Panc1 (cell line): ENCODE measurements around the gene VPS33B. TPM values are rescaled to one million over a fixed set of nuclear protein-coding genes. Genes with fewer than 3 reads are reported as not detected.
A peak's percentile ranks its signal among the peaks of the same experiment; 100 is the strongest.

Experiments used
- ATAC-seq: fragments of 200-7000 bp; cut with Tn5 transposase; 2 replicates; pipeline ENCODE4 v1.9.1; 2020; ENCODE audit warnings: mild to moderate bottlenecking, moderate library complexity
- BruUV-seq: library from RNA; stranded (reverse); fragments of 400-500 nt; replicated peaks from 2 replicates; lab custom pipeline; 2021; lab: Mats Ljungman, UMichigan
- CTCF ChIA-PET: fragments of 300-600 bp; sonication (Branson Sonifier 250); formaldehyde crosslinking; loops from one replicate; lab custom pipeline; 2022; ENCODE audit warnings: antibody characterized with exemption; lab: Charles Lee
- POLR2A ChIA-PET: fragments of 300-600 bp; sonication (Branson Sonifier 250); formaldehyde crosslinking; loops from one replicate; lab custom pipeline; 2022; ENCODE audit warnings: antibody characterized with exemption; lab: Charles Lee
- DNase-seq: peaks from one replicate; pipeline ENCODE4 v3.0.0-alpha.2; 2010; ENCODE audit warnings: low read depth, low spot score
- H3K27ac ChIP-seq: 2 replicates; pipeline ENCODE4 v1.5.1; 2011; ENCODE audit warnings: mild to moderate bottlenecking, low read length, inconsistent platforms
- H3K27me3 ChIP-seq: fragments of 200-500 bp; sonication (Bioruptor generic); 2 replicates; pipeline ENCODE4 v1.6.0; 2014; ENCODE audit warnings: low read length, inconsistent platforms; ENCODE audit not compliant: control insufficient read depth, insufficient read depth
- H3K36me3 ChIP-seq: fragments of 200-500 bp; sonication (Bioruptor generic); 2 replicates; pipeline ENCODE4 v1.5.1; 2014; ENCODE audit warnings: inconsistent platforms, mild to moderate bottlenecking, low read length, moderate library complexity; ENCODE audit not compliant: control insufficient read depth, insufficient read depth
- H3K4me1 ChIP-seq: 2 replicates; pipeline ENCODE4 v1.5.1; 2011; ENCODE audit warnings: inconsistent platforms, mild to moderate bottlenecking, low read length, moderate library complexity; ENCODE audit not compliant: control insufficient read depth, insufficient read depth
- H3K4me3 ChIP-seq, 2 experiments: 2 replicates each; pipeline ENCODE4 v1.5.1; 2011 to 2012; ENCODE audit warnings: low read depth in 2 of 2, low read length in 2 of 2, mild to moderate bottlenecking in 2 of 2, inconsistent platforms in 1 of 2, moderate library complexity in 1 of 2
- H3K9me3 ChIP-seq: fragments of 200-500 bp; sonication (Bioruptor generic); 2 replicates; pipeline ENCODE4 v1.5.1; 2014; ENCODE audit warnings: low read depth, mild to moderate bottlenecking, inconsistent platforms, low read length, moderate library complexity; ENCODE audit not compliant: control insufficient read depth, insufficient read depth
- CTCF ChIP-seq: fragments of 450-650 bp; IDR thresholded peaks from 2 replicates; pipeline ENCODE4 v1.5.1; 2017; ENCODE audit warnings: mild to moderate bottlenecking
- POLR2AphosphoS5 ChIP-seq: IDR thresholded peaks from 2 replicates; pipeline ENCODE4 v1.6.1; 2012; ENCODE audit warnings: mild to moderate bottlenecking, low read depth, low read length, moderate library complexity
- REST ChIP-seq, 2 experiments: IDR thresholded peaks; 2 replicates each; pipeline ENCODE4 v1.6.1; 2011 to 2012; ENCODE audit warnings: low read depth in 2 of 2, control low read depth in 1 of 2, low read length in 1 of 2, mild to moderate bottlenecking in 1 of 2, moderate library complexity in 1 of 2; ENCODE audit not compliant: insufficient read depth in 1 of 2
- SIN3A ChIP-seq: IDR thresholded peaks from 2 replicates; pipeline ENCODE4 v1.6.1; 2012; ENCODE audit warnings: low read depth, mild to moderate bottlenecking, low read length, moderate library complexity, borderline replicate concordance; ENCODE audit not compliant: insufficient read depth
- TCF7L2 ChIP-seq: IDR thresholded peaks from 2 replicates; pipeline ENCODE4 v1.6.1; 2011; ENCODE audit warnings: mild to moderate bottlenecking, low read depth, low read length, inconsistent platforms
- in situ Hi-C: cut with HindIII; loops from 2 replicates; pipeline ENCODE4 v1.10.0; 2016; ENCODE audit warnings: low sequenced_read_pairs, low pct_unique_long_range_greater_than_20kb
- intact Hi-C: fragments of 100-400 bp; cut with micrococcal nuclease; formaldehyde crosslinking; loops from one replicate; pipeline ENCODE4 v1.10.0; 2022; ENCODE audit not compliant: unreplicated experiment
- total RNA-seq: library from RNA; stranded (reverse); gene quantifications from one replicate; pipeline ENCODE4 v1.2.1, GENCODE V29; 2021; ENCODE audit not compliant: unreplicated experiment

VPS33B gene
- total RNA-seq, 1 experiment from 2014 or later, result 16.3 TPM

GRCh38 chr15:91039996-91040395 is 17.6 kb upstream of the VPS33B start:
- no peaks in the 10 kb centered on the region; the same call in 1 of the 2 replicates for H3K27me3 ChIP-seq
- no peak overlapping the region for H3K4me3 ChIP-seq
- no peaks in the 10 kb centered on the region for H3K36me3 ChIP-seq
- no peak for DNase-seq
- no peak overlapping the region for H3K27ac ChIP-seq
- no peak for TF ChIP-seq SIN3A
- no peak for TF ChIP-seq TCF7L2
- TF ChIP-seq POLR2AphosphoS5, result no peak
- TF ChIP-seq REST (IDR thresholded peaks at IDR 0.05; ENCODE audit: insufficient read depth in 1 of 2, low read depth in 2 of 2, low read length in 1 of 2), result no peak
- TF ChIP-seq CTCF, result no peak
- H3K4me1 ChIP-seq, result no peaks in the 10 kb centered on the region
- H3K9me3 ChIP-seq, result no peaks in the 10 kb centered on the region
- no peak for ATAC-seq
- intact Hi-C loops, result no loop called here
- ChIA-PET POLR2A (no interaction called here), CTCF (no interaction called here)
- in situ Hi-C loops, result no loop called here
- BruUV-seq, result no TSS peak

GRCh38 chr15:91032919-91033803 is 10.8 kb upstream of the VPS33B start:
- intact Hi-C loops (no loop called here), in situ Hi-C loops (no loop called here)
- no peak for DNase-seq
- Histone ChIP-seq H3K4me1 (peaks cover 3% of the 10 kb centered on the region; the same call in 1 of the 2 replicates), H3K4me3 (no peak overlapping the region), H3K27me3 (no peaks in the 10 kb centered on the region; the same call in 1 of the 2 replicates), H3K36me3 (no peaks in the 10 kb centered on the region), H3K27ac (no peak overlapping the region), H3K9me3 (no peaks in the 10 kb centered on the region)
- BruUV-seq, result no TSS peak
- ChIA-PET CTCF (interaction anchor here (0.6 to 1.3 kb wide), 7 partner anchors 9 to 87 kb away, joined by 3 to 6 read pairs (median 3); partner anchors contain the start of gene VPS33B), POLR2A (interaction anchor here (0.7 kb wide), 1 partner anchor 705 kb away, joined by 3 read pairs; no protein-coding TSS in a partner anchor)
- TF ChIP-seq CTCF (peak; percentile 86), POLR2AphosphoS5 (no peak)
- ATAC-seq, result peak; percentile 81
